HG03442 (cell line): ENCODE results near the gene PTH1R.
"Not testable (repeated sequence)": the region's sequence is repeated elsewhere in the genome, so short reads cannot be mapped to it uniquely, and the experiment has no call there.

Experiments
- ATAC-seq: cut with Tn5 transposase; IDR thresholded peaks from one replicate; pipeline ENCODE4 v1.9.1; 2021; ENCODE audit warnings: mild to moderate bottlenecking, moderate library complexity; ENCODE audit not compliant: unreplicated experiment

The PTH1R gene

GRCh38 chr3:46909535-46910161 lies 32.1 kb downstream of the PTH1R start:
- peak; percentile 52 for ATAC-seq

- no peak for ATAC-seq
Observed at GRCh38 chr3:46910166-46910760, 32.7 kb downstream of the PTH1R start.

- ATAC-seq: not testable (repeated sequence)
Observed at GRCh38 chr3:46910914-46911313, 33.4 kb downstream of the PTH1R start.

- ATAC-seq: no peak
Observed at GRCh38 chr3:46912986-46913385, 35.5 kb downstream of the PTH1R start.

GRCh38 chr3:46913644-46914043 lies 36.1 kb downstream of the PTH1R start:
- no peak for ATAC-seq

GRCh38 chr3:46914849-46915248 lies 37.3 kb downstream of the PTH1R start:
- no peak for ATAC-seq

GRCh38 chr3:46915297-46915822 lies 37.8 kb downstream of the PTH1R start:
- no peak for ATAC-seq

GRCh38 chr3:46916278-46916677 lies 38.8 kb downstream of the PTH1R start:
- ATAC-seq: no peak

GRCh38 chr3:46916799-46917198 lies 39.3 kb downstream of the PTH1R start:
- no peak for ATAC-seq

- ATAC-seq: no peak
Observed at GRCh38 chr3:46917257-46917656, 39.7 kb downstream of the PTH1R start.

GRCh38 chr3:46918202-46918601 lies 40.7 kb downstream of the PTH1R start:
- ATAC-seq: no peak

- no peak for ATAC-seq
Observed at GRCh38 chr3:46918634-46919033, 41.1 kb downstream of the PTH1R start.

GRCh38 chr3:46921041-46921440 lies 43.5 kb downstream of the PTH1R start:
- no peak for ATAC-seq

- ATAC-seq: no peak
Observed at GRCh38 chr3:46921871-46922271, 44.4 kb downstream of the PTH1R start.

GRCh38 chr3:46922426-46922825 lies 44.9 kb downstream of the PTH1R start:
- no peak for ATAC-seq

GRCh38 chr3:46922871-46923558 lies 45.5 kb downstream of the PTH1R start:
- ATAC-seq: no peak

- no peak for ATAC-seq
Observed at GRCh38 chr3:46923559-46924350, 46.2 kb downstream of the PTH1R start.

GRCh38 chr3:46924921-46925584 lies 47.5 kb downstream of the PTH1R start:
- ATAC-seq: no peak

GRCh38 chr3:46925585-46925934 lies 48.0 kb downstream of the PTH1R start:
- no peak for ATAC-seq

GRCh38 chr3:46926039-46926438 lies 48.5 kb downstream of the PTH1R start:
- no peak for ATAC-seq

- ATAC-seq: no peak
Observed at GRCh38 chr3:46926447-46926846, 48.9 kb downstream of the PTH1R start.
